OCI-LY3 (cell line): Measurements from ENCODE around the gene RAB4B.

Experiments
- H2AFZ ChIP-seq: fragments of 200-600, 300-600 bp; shearing (Covaris generic); 2 replicates; pipeline ENCODE4 v1.6.0; 2014; ENCODE audit warnings: antibody characterized with exemption, low read depth, low read length
- H3K27ac ChIP-seq: fragments of 200-600, 300-600 bp; sonication (generic); 2 replicates; pipeline ENCODE4 v1.5.1; 2014; ENCODE audit warnings: mild to moderate bottlenecking, low read length, moderate library complexity, mixed read lengths
- H3K27me3 ChIP-seq: fragments of 200-600, 300-600 bp; sonication (generic); 2 replicates; pipeline ENCODE4 v1.6.1; 2014; ENCODE audit warnings: low read depth, low read length, mixed read lengths
- H3K36me3 ChIP-seq: fragments of 200-600, 300-600 bp; sonication (generic); replicated peaks from 2 replicates; pipeline ENCODE3; 2014; ENCODE audit warnings: low read depth, low read length, mixed read lengths
- H3K4me1 ChIP-seq: fragments of 300-600, 200-600 bp; sonication (generic); 2 replicates; pipeline ENCODE4 v1.6.1; 2014; ENCODE audit warnings: low read length, mixed read lengths
- H3K4me2 ChIP-seq: fragments of 200-600, 300-600 bp; sonication (generic); 2 replicates; pipeline ENCODE4 v1.6.1; 2014; ENCODE audit warnings: low read length, mixed read lengths
- H3K4me3 ChIP-seq: fragments of 300-600, 200-600 bp; sonication (generic); 2 replicates; pipeline ENCODE4 v1.5.1; 2014; ENCODE audit warnings: antibody characterized with exemption, mild to moderate bottlenecking, low read length, moderate library complexity
- H3K79me2 ChIP-seq: fragments of 300-600, 200-600 bp; shearing (Covaris generic); 2 replicates; pipeline ENCODE4 v1.6.1; 2014; ENCODE audit warnings: mild to moderate bottlenecking, low read length, mixed read lengths
- H3K9ac ChIP-seq: fragments of 300-600, 200-600 bp; shearing (Covaris generic); 2 replicates; pipeline ENCODE4 v1.6.0; 2014; ENCODE audit warnings: mild to moderate bottlenecking, low read length, moderate library complexity
- H3K9me3 ChIP-seq: fragments of 200-600, 300-600 bp; shearing (Covaris generic); 2 replicates; pipeline ENCODE4 v1.6.1; 2014; ENCODE audit warnings: low read length, mixed read lengths; ENCODE audit not compliant: insufficient read depth
- H4K20me1 ChIP-seq: fragments of 200-600, 300-600 bp; sonication (generic); 2 replicates; pipeline ENCODE4 v1.6.1; 2016; ENCODE audit warnings: low read length, mixed read lengths; ENCODE audit not compliant: insufficient read depth
- EZH2phosphoT487 ChIP-seq: fragments of 200-600 bp; shearing (Covaris generic); IDR thresholded peaks from 2 replicates; pipeline ENCODE4 v1.6.1; 2018; ENCODE audit warnings: antibody characterized with exemption, mixed run types, low read depth
- TF ChIP-seq, protein P1 (sequence below): fragments of 200-600, 300-600 bp; sonication (generic); IDR thresholded peaks from 2 replicates; pipeline ENCODE4 v1.5.1; 2014; ENCODE audit warnings: antibody characterized with exemption, low read length, low read depth

The RAB4B gene

DNA sequence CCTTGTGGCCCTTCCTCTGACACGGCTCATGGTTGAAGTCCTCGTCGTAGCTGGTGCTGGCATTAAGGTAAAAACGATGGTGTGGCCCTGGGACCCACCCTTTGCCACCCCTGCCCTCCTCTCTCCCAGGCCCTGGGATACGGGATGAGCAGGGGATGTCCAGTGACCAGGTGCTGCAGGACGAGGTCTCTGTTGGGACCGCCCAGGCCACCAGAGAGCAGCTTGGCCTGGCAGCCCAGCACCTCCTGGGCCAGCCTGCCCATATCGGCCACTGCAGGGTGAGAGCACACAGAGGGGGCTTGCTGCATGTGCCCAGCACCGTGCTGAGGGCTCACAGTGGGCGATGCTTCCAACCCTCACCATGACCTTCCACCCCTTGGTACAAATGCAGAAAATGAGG is 34.1 kb upstream of the RAB4B start:
- Histone ChIP-seq H3K9ac (no peak overlapping the region), H3K27me3 (no peaks in the 10 kb centered on the region), H3K4me3 (no peak overlapping the region), H3K79me2 (peaks cover 7% of the 10 kb centered on the region), H3K27ac (no peak overlapping the region), H3K36me3 (peaks cover 10% of the 10 kb centered on the region), H3K9me3 (no peaks in the 10 kb centered on the region), H3K4me2 (no peak overlapping the region), H2AFZ (no peak overlapping the region), H4K20me1 (no peaks in the 10 kb centered on the region), H3K4me1 (peaks cover 5% of the 10 kb centered on the region; the same call in 1 of the 2 replicates)
- TF ChIP-seq, protein P1, sequence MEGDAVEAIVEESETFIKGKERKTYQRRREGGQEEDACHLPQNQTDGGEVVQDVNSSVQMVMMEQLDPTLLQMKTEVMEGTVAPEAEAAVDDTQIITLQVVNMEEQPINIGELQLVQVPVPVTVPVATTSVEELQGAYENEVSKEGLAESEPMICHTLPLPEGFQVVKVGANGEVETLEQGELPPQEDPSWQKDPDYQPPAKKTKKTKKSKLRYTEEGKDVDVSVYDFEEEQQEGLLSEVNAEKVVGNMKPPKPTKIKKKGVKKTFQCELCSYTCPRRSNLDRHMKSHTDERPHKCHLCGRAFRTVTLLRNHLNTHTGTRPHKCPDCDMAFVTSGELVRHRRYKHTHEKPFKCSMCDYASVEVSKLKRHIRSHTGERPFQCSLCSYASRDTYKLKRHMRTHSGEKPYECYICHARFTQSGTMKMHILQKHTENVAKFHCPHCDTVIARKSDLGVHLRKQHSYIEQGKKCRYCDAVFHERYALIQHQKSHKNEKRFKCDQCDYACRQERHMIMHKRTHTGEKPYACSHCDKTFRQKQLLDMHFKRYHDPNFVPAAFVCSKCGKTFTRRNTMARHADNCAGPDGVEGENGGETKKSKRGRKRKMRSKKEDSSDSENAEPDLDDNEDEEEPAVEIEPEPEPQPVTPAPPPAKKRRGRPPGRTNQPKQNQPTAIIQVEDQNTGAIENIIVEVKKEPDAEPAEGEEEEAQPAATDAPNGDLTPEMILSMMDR, result no peak
- no peak for TF ChIP-seq EZH2phosphoT487

DNA sequence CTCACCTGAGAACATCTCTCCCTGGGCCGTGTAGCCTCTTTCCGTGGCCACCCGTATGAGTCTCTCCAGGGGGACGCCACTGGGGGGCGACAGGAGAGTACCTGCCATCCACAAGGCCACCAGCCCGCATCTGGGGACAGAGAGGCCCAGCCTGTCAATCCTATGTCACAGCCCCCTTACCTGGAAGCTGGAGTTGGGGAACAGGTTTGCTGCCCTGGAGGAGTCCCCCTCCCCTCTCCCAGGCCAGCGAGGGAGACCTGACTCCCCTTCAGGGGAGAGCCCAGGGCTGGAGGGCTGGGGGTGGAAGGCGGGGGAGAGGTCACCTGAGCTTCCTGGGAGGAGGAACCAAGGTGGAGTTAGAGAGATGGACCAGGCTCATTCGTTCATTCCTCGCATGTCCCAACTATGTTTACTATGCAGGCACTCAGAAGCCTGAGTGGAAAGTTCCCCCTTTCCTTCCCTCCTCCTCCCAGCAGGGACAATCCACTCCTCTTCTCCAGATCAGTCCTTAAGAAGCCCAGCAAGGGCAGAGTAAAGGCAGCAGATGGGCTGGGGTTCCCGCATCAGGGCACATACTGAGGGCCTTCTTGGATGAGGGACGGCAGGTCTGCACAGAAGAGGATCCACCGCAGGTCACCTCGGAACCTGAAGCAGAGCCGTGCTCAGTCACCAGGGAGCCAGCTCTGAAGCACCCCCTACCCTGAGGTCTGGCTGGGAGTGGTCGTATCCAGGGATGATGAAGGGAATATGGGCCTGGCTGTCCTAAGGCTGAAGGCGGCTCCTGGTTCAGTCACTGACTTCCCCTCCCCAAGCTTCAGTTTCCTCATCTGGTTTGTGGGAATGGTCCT is 33.3 kb upstream of the RAB4B start:
- H2AFZ ChIP-seq, result no peak overlapping the region
- H3K79me2 ChIP-seq, result peaks cover 15% of the 10 kb centered on the region
- H3K36me3 ChIP-seq, result peaks cover 10% of the 10 kb centered on the region
- H3K9ac ChIP-seq, result no peak overlapping the region
- TF ChIP-seq EZH2phosphoT487, result no peak
- TF ChIP-seq, protein P1, result peak; percentile 44
- no peaks in the 10 kb centered on the region for H3K9me3 ChIP-seq
- no peak overlapping the region for H3K4me2 ChIP-seq
- no peak overlapping the region for H3K27ac ChIP-seq
- H3K4me3 ChIP-seq, result no peak overlapping the region
- H3K27me3 ChIP-seq, result no peaks in the 10 kb centered on the region
- peaks cover 13% of the 10 kb centered on the region for H3K4me1 ChIP-seq
- H4K20me1 ChIP-seq, result no peaks in the 10 kb centered on the region

DNA sequence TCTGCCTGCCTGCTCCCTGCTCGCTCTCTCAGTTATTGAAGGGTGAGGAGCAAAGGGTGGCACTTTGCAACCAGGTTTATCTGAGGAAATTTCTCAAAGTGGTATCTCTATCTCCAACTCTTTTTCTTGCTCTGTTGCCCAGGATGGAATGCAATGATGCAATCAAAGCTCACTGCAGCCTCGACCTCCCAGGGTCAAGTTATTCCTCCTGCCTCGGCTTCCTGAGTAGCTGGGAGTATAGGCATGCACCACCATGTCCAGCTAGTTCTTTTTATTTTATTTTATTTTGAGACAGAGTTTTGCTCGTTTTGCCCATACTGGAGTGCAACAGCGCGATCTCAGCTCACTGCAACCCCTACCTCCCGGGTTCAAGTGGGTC is 32.7 kb upstream of the RAB4B start:
- no peak overlapping the region for H3K27ac ChIP-seq
- H3K36me3 ChIP-seq, result peaks cover 10% of the 10 kb centered on the region
- H3K4me2 ChIP-seq, result no peak overlapping the region

DNA sequence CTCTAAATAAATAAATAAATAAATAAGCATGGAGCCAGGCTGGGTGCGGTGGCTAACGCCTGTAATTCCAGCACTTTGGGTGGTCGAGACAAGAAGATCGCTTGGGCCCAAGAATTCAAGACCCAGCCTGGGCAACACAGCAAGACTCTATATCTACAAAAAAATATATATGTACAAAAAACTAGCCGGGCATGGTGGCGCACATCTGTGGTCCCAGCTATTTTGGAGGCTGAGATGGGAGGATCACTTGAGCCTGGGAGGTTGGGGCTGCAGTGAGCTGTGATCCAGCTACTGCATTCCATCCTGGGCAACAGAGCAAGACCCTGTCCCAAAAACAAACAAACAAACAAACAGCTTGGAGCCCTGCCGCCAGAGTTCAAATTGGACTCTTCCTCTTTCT is 30.5 kb upstream of the RAB4B start:
- Histone ChIP-seq H3K79me2 (peaks cover 35% of the 10 kb centered on the region), H3K36me3 (peaks cover 8% of the 10 kb centered on the region), H3K9ac (no peak overlapping the region), H2AFZ (no peak overlapping the region), H3K4me1 (peaks cover 15% of the 10 kb centered on the region), H3K9me3 (no peaks in the 10 kb centered on the region), H3K4me2 (no peak overlapping the region), H3K27ac (no peak overlapping the region), H3K4me3 (no peak overlapping the region), H4K20me1 (no peaks in the 10 kb centered on the region), H3K27me3 (no peaks in the 10 kb centered on the region)
- TF ChIP-seq, protein P1, result no peak
- TF ChIP-seq EZH2phosphoT487, result no peak

More for the DNA sequence above, 32.7 kb upstream of the RAB4B start:
- Histone ChIP-seq H4K20me1 (no peaks in the 10 kb centered on the region), H2AFZ (no peak overlapping the region), H3K79me2 (peaks cover 20% of the 10 kb centered on the region), H3K4me3 (no peak overlapping the region), H3K9me3 (no peaks in the 10 kb centered on the region), H3K9ac (no peak overlapping the region), H3K4me1 (peaks cover 13% of the 10 kb centered on the region), H3K27me3 (no peaks in the 10 kb centered on the region)
- TF ChIP-seq, protein P1, result no peak
- no peak for TF ChIP-seq EZH2phosphoT487
